GM21576 (cell line): Measurements from ENCODE around the gene IQCK.

ENCODE experiments used
- ATAC-seq: cut with Tn5 transposase; IDR thresholded peaks from one replicate; pipeline ENCODE4 v1.9.1; 2021; ENCODE audit warnings: mild to moderate bottlenecking, moderate library complexity; ENCODE audit not compliant: unreplicated experiment

The IQCK gene

GRCh38 chr16:19907161-19907992 lies 189.3 kb downstream of the IQCK start:
- ATAC-seq = no peak
